ENCODE measurements around the gene DLGAP1.

- TF ChIP-seq, protein P1, sequence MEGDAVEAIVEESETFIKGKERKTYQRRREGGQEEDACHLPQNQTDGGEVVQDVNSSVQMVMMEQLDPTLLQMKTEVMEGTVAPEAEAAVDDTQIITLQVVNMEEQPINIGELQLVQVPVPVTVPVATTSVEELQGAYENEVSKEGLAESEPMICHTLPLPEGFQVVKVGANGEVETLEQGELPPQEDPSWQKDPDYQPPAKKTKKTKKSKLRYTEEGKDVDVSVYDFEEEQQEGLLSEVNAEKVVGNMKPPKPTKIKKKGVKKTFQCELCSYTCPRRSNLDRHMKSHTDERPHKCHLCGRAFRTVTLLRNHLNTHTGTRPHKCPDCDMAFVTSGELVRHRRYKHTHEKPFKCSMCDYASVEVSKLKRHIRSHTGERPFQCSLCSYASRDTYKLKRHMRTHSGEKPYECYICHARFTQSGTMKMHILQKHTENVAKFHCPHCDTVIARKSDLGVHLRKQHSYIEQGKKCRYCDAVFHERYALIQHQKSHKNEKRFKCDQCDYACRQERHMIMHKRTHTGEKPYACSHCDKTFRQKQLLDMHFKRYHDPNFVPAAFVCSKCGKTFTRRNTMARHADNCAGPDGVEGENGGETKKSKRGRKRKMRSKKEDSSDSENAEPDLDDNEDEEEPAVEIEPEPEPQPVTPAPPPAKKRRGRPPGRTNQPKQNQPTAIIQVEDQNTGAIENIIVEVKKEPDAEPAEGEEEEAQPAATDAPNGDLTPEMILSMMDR (IDR thresholded peaks at IDR 0.05; ENCODE audit: poor library complexity), result no peak
- TF ChIP-seq EZH2 (IDR thresholded peaks at IDR 0.05; ENCODE audit: borderline replicate concordance), result no peak
- TF ChIP-seq EZH2phosphoT487 (IDR thresholded peaks at IDR 0.05; ENCODE audit: low read depth, severe bottlenecking, unreplicated experiment), result no peak
Measured at GRCh38 chr18:3840766-3841165, 614.3 kb downstream of the DLGAP1 start.
